Natural killer cell (primary cell): ENCODE measurements around the gene LIG4. TPM values are rescaled to one million over a fixed set of nuclear protein-coding genes. Genes with fewer than 3 reads are reported as not detected.

Source experiments
- ATAC-seq, 3 donors: fragments of 150-1000 bp in 2 of 3; fragments of 200-7000 bp in 1 of 3; cut with Tn5 transposase; 1 replicate in 1 of 3; 2 replicates in 2 of 3; pipeline ENCODE4 v1.10.0; 2021; ENCODE audit warnings: mild to moderate bottlenecking in 2 of 3, moderate library complexity in 2 of 3
- DNase-seq, 2 donors: peaks; one replicate each; pipeline versions ENCODE4 v3.0.0 to v3.0.0-alpha.2; 2013 to 2021; ENCODE audit warnings: mixed read lengths in 1 of 2
- H3K27ac ChIP-seq: one replicate; pipeline ENCODE4 v1.5.1; 2013; ENCODE audit warnings: mild to moderate bottlenecking, low read length
- H3K27me3 ChIP-seq: one replicate; pipeline ENCODE4 v1.6.1; 2013; ENCODE audit warnings: low read length; ENCODE audit not compliant: control insufficient read depth, insufficient read depth
- H3K36me3 ChIP-seq: one replicate; pipeline ENCODE4 v1.6.1; 2013; ENCODE audit warnings: low read length; ENCODE audit not compliant: control insufficient read depth, insufficient read depth
- H3K4me1 ChIP-seq: one replicate; pipeline ENCODE4 v1.6.1; 2013; ENCODE audit warnings: low read length; ENCODE audit not compliant: control insufficient read depth, insufficient read depth
- H3K4me3 ChIP-seq: one replicate; pipeline ENCODE4 v1.5.1; 2013; ENCODE audit warnings: low read length
- H3K9me3 ChIP-seq: one replicate; pipeline ENCODE4 v1.6.1; 2013; ENCODE audit warnings: low read length; ENCODE audit not compliant: control insufficient read depth, insufficient read depth
- H3K27ac Mint-ChIP-seq, 2 donors: one replicate each; pipeline ENCODE4 v1.8.0; 2022; ENCODE audit warnings: mild to moderate bottlenecking in 2 of 2, mixed read lengths in 2 of 2, moderate library complexity in 1 of 2
- H3K27me3 Mint-ChIP-seq, 2 donors: one replicate each; pipeline ENCODE4 v1.8.0; 2022; ENCODE audit warnings: low read depth in 2 of 2, mixed read lengths in 2 of 2
- H3K36me3 Mint-ChIP-seq: one replicate; pipeline ENCODE4 v1.8.0; 2022; ENCODE audit warnings: mixed read lengths
- H3K4me1 Mint-ChIP-seq, 2 donors: one replicate each; pipeline ENCODE4 v1.8.0; 2022; ENCODE audit warnings: mixed read lengths in 2 of 2
- H3K4me3 Mint-ChIP-seq: one replicate; pipeline ENCODE4 v1.8.0; 2022; ENCODE audit warnings: mild to moderate bottlenecking, moderate library complexity, mixed read lengths
- H3K9me3 Mint-ChIP-seq, 2 donors: one replicate each; pipeline ENCODE4 v1.8.0; 2022; ENCODE audit warnings: mixed read lengths in 2 of 2
- CTCF ChIP-seq: fragments of 200-600 bp; IDR thresholded peaks from one replicate; pipeline ENCODE4 v1.8.0; 2022; ENCODE audit warnings: antibody characterized with exemption
- WGBS: methylation state at CpG from one replicate; pipeline ENCODE4 v1.1.7; 2013; ENCODE audit warnings: missing lambda C conversion rate; ENCODE audit not compliant: insufficient coverage; 5-methylcytosine and 5-hydroxymethylcytosine counted together
- intact Hi-C: fragments of 100-400 bp; cut with micrococcal nuclease; formaldehyde crosslinking; loops from one replicate; pipeline ENCODE4 v1.14.2; 2022
- total RNA-seq, 4 donors: library from RNA; stranded (reverse); fragments of 120-200 nt in 1 of 4; gene quantifications; one replicate each; pipeline versions ENCODE4 v1.2.3 to v1.2.4, GENCODE V29; 2013 to 2022

The LIG4 gene
- total RNA-seq, 3 donors from 2014 or later (not counting 1 experiment from before 2014, with no cell fraction given): 7.7 to 8.5 (median 7.9) TPM

GRCh38 chr13:108158746-108159145, 56.6 kb downstream of the LIG4 start:
- ATAC-seq: no peak
- Mint-ChIP-seq H3K9me3 (no peaks in the 10 kb centered on the region), H3K27me3 (no peaks in the 10 kb centered on the region), H3K27ac (no peak overlapping the region), H3K4me1 (no peaks in the 10 kb centered on the region), H3K36me3 (no peaks in the 10 kb centered on the region), H3K4me3 (no peak overlapping the region)
- 85% methylated on average over 12 of the region's 12 CpGs for WGBS
- no peak overlapping the region for H3K4me3 ChIP-seq
- TF ChIP-seq CTCF: no peak
- intact Hi-C loops: no loop called here
- H3K36me3 ChIP-seq: no peaks in the 10 kb centered on the region
- no peak overlapping the region for H3K27ac ChIP-seq
- no peak for DNase-seq
- H3K9me3 ChIP-seq: no peaks in the 10 kb centered on the region
- no peaks in the 10 kb centered on the region for H3K4me1 ChIP-seq
- H3K27me3 ChIP-seq: no peaks in the 10 kb centered on the region

Other genes starting within 250 kb of the LIG4 start
- 10 to 100 TPM; 12.3 to 14.7 (median 12.9) TPM for gene ABHD13, start 2.9 kb upstream of the LIG4 start, total RNA-seq
- 1 to 10 TPM; 4.0 to 9.5 (median 6.3) TPM for gene TNFSF13B, start 54.2 kb upstream of the LIG4 start, total RNA-seq